H9 (cell line): Measurements from ENCODE around the gene MACROD1. TPM values are rescaled to one million over a fixed set of nuclear protein-coding genes. Genes with fewer than 3 reads are reported as not detected.

Source experiments
- DNase-seq: peaks from one replicate; pipeline ENCODE4 v3.0.0-alpha.2; 2017
- H2AFZ ChIP-seq: one replicate; pipeline ENCODE4 v1.6.1; 2013; ENCODE audit warnings: mild to moderate bottlenecking, low read length, control low read depth, moderate library complexity
- H2AK5ac ChIP-seq: 2 replicates; pipeline ENCODE4 v1.6.1; 2013; ENCODE audit warnings: low read length, control low read depth, mixed read lengths; ENCODE audit not compliant: insufficient read length
- H2BK120ac ChIP-seq: one replicate; pipeline ENCODE4 v1.6.1; 2013; ENCODE audit warnings: low read depth, mild to moderate bottlenecking, low read length, control low read depth, inconsistent platforms; ENCODE audit not compliant: poor library complexity, severe bottlenecking
- H2BK12ac ChIP-seq: 2 replicates; pipeline ENCODE4 v1.6.1; 2013; ENCODE audit warnings: low read length, control low read depth, mixed read lengths, low read depth; ENCODE audit not compliant: insufficient read length
- H2BK15ac ChIP-seq: 2 replicates; pipeline ENCODE4 v1.6.1; 2013; ENCODE audit warnings: low read depth, low read length, control low read depth
- H2BK20ac ChIP-seq: one replicate; pipeline ENCODE4 v1.6.1; 2013; ENCODE audit warnings: low read depth, mild to moderate bottlenecking, low read length, control low read depth, inconsistent platforms; ENCODE audit not compliant: poor library complexity, severe bottlenecking
- H2BK5ac ChIP-seq: 2 replicates; pipeline ENCODE4 v1.6.1; 2013; ENCODE audit warnings: low read length, control low read depth, mixed read lengths; ENCODE audit not compliant: insufficient read length
- H3K14ac ChIP-seq: 2 replicates; pipeline ENCODE4 v1.6.1; 2013; ENCODE audit warnings: low read length, control low read depth; ENCODE audit not compliant: insufficient read depth
- H3K18ac ChIP-seq: 2 replicates; pipeline ENCODE4 v1.6.1; 2013; ENCODE audit warnings: low read depth, mild to moderate bottlenecking, mixed read lengths, low read length, control low read depth; ENCODE audit not compliant: insufficient read length
- H3K23ac ChIP-seq: 2 replicates; pipeline ENCODE4 v1.6.1; 2013; ENCODE audit warnings: low read length, control low read depth, mixed read lengths, low read depth; ENCODE audit not compliant: insufficient read length
- H3K23me2 ChIP-seq: 2 replicates; pipeline ENCODE4 v1.6.1; 2013; ENCODE audit warnings: low read depth, mild to moderate bottlenecking, mixed read lengths, low read length, control low read depth; ENCODE audit not compliant: insufficient read length, poor library complexity, severe bottlenecking
- H3K27ac ChIP-seq: 2 replicates; pipeline ENCODE4 v1.5.1; 2013; ENCODE audit warnings: low read length, control low read depth, mixed read lengths, low read depth; ENCODE audit not compliant: insufficient read length
- H3K27me3 ChIP-seq: 2 replicates; pipeline ENCODE4 v1.6.1; 2013; ENCODE audit warnings: low read length, control low read depth, inconsistent platforms; ENCODE audit not compliant: insufficient read depth
- H3K4ac ChIP-seq: 2 replicates; pipeline ENCODE4 v1.6.1; 2013; ENCODE audit warnings: low read depth, mild to moderate bottlenecking, control low read depth, inconsistent platforms, low read length, moderate library complexity
- H3K4me1 ChIP-seq: 2 replicates; pipeline ENCODE4 v1.6.1; 2013; ENCODE audit warnings: low read length, control low read depth, inconsistent platforms; ENCODE audit not compliant: insufficient read depth
- H3K4me2 ChIP-seq: 2 replicates; pipeline ENCODE4 v1.6.1; 2013; ENCODE audit warnings: low read length, control low read depth, mixed read lengths; ENCODE audit not compliant: insufficient read length, insufficient read depth
- H3K56ac ChIP-seq: 2 replicates; pipeline ENCODE4 v1.6.1; 2013; ENCODE audit warnings: low read depth, mild to moderate bottlenecking, mixed read lengths, low read length, control low read depth; ENCODE audit not compliant: insufficient read length
- H3K79me1 ChIP-seq: 2 replicates; pipeline ENCODE4 v1.6.1; 2013; ENCODE audit warnings: low read depth, mild to moderate bottlenecking, moderate library complexity, low read length, control low read depth, inconsistent platforms; ENCODE audit not compliant: insufficient read depth, poor library complexity, severe bottlenecking
- H3K79me2 ChIP-seq: 2 replicates; pipeline ENCODE4 v1.6.1; 2013; ENCODE audit warnings: low read length, control low read depth, inconsistent platforms; ENCODE audit not compliant: insufficient read depth
- H3K9ac ChIP-seq: 2 replicates; pipeline ENCODE4 v1.6.1; 2013; ENCODE audit warnings: low read length, control low read depth, mixed read lengths; ENCODE audit not compliant: insufficient read length; ENCODE audit errors: extremely low read depth
- H3K9me3 ChIP-seq: one replicate; pipeline ENCODE4 v1.6.1; 2013; ENCODE audit warnings: low read depth, low read length, inconsistent platforms; ENCODE audit not compliant: control insufficient read depth
- H3T11ph ChIP-seq: one replicate; pipeline ENCODE4 v1.6.1; 2013; ENCODE audit warnings: mild to moderate bottlenecking, low read length, control low read depth, inconsistent platforms
- H4K20me1 ChIP-seq: one replicate; pipeline ENCODE4 v1.6.1; 2013; ENCODE audit not compliant: control insufficient read depth, insufficient read length, insufficient read depth
- H4K5ac ChIP-seq: 2 replicates; pipeline ENCODE4 v1.6.1; 2013; ENCODE audit warnings: low read depth, mild to moderate bottlenecking, mixed read lengths, low read length, control low read depth; ENCODE audit not compliant: insufficient read length
- H4K8ac ChIP-seq: replicated peaks from 2 replicates; pipeline ENCODE4 v1.6.1; 2013; ENCODE audit warnings: low read length, control low read depth, mixed read lengths, low read depth; ENCODE audit not compliant: insufficient read length
- H4K91ac ChIP-seq: 2 replicates; pipeline ENCODE4 v1.6.1; 2013; ENCODE audit warnings: low read depth, mild to moderate bottlenecking, moderate library complexity, mixed read lengths, low read length, control low read depth; ENCODE audit not compliant: insufficient read length
- H3K27ac Mint-ChIP-seq, 3 experiments: 2 replicates in 2 of 3; 3 replicates in 1 of 3; pipeline ENCODE4 v1.8.0; 2020 to 2021; ENCODE audit warnings: mixed read lengths in 3 of 3, mild to moderate bottlenecking in 1 of 3, moderate library complexity in 1 of 3
- H3K27me3 Mint-ChIP-seq: 2 replicates; pipeline ENCODE4 v1.8.0; 2021; ENCODE audit warnings: low read depth, mild to moderate bottlenecking, moderate library complexity, mixed read lengths
- H3K36me3 Mint-ChIP-seq, 3 experiments: 2 replicates in 2 of 3; 3 replicates in 1 of 3; pipeline ENCODE4 v1.8.0; 2020 to 2021; ENCODE audit warnings: low read depth in 3 of 3, mixed read lengths in 3 of 3; ENCODE audit not compliant: insufficient read depth in 1 of 3
- H3K4me1 Mint-ChIP-seq, 2 experiments: 2 replicates each; pipeline ENCODE4 v1.8.0; 2020; ENCODE audit warnings: mixed read lengths in 2 of 2
- H3K4me3 Mint-ChIP-seq, 2 experiments: 2 replicates in 1 of 2; 3 replicates in 1 of 2; pipeline ENCODE4 v1.8.0; 2020 to 2021; ENCODE audit warnings: mild to moderate bottlenecking in 2 of 2, mixed read lengths in 2 of 2, moderate library complexity in 1 of 2
- H3K9me3 Mint-ChIP-seq, 2 experiments: 2 replicates in 1 of 2; 3 replicates in 1 of 2; pipeline ENCODE4 v1.8.0; 2020; ENCODE audit warnings: mild to moderate bottlenecking in 2 of 2, mixed read lengths in 2 of 2, moderate library complexity in 1 of 2
- CTCF ChIP-seq: fragments of 200-600 bp; sonication (generic); conservative IDR thresholded peaks from 3 replicates; pipeline ENCODE4 v1.8.0; 2021; ENCODE audit warnings: antibody characterized with exemption, mild to moderate bottlenecking
- WGBS: extraction: QIAGEN DNeasy Blood & Tissue Kit; methylation state at CpG from one replicate; pipeline ENCODE4 v1.1.7; 2013; ENCODE audit warnings: missing lambda C conversion rate, low lambda C conversion rate, mixed read lengths; ENCODE audit not compliant: insufficient read length; ENCODE audit errors: extremely low coverage; 5-methylcytosine and 5-hydroxymethylcytosine counted together
- total RNA-seq: library from RNA; stranded (reverse); gene quantifications from 2 replicates; pipeline ENCODE4 v1.2.1, GENCODE V29; 2021

MACROD1 gene
- total RNA-seq, 1 experiment from 2014 or later = 21.2 TPM

- Mint-ChIP-seq H3K9me3 (peaks cover 3 to 5% of the 10 kb centered on the region in 2 experiments; a peak in 3 of 5 replicates), H3K36me3 (peaks cover 12 to 19% (median 14%) of the 10 kb centered on the region in 3 experiments), H3K27ac (peak overlapping the region; percentile 76 to 92 (median 91)), H3K4me3 (peak overlapping the region; percentile 5 to 69), H3K4me1 (peaks cover 25 to 27% of the 10 kb centered on the region in 2 experiments), H3K27me3 (peaks cover 3% of the 10 kb centered on the region; the same call in 1 of the 2 replicates)
- Histone ChIP-seq H4K91ac (no peak overlapping the region), H3K23me2 (no peaks in the 10 kb centered on the region), H3K9me3 (no peaks in the 10 kb centered on the region), H2AFZ (no peak overlapping the region), H3T11ph (no peak overlapping the region), H3K79me2 (peaks cover 9% of the 10 kb centered on the region; the same call in 1 of the 2 replicates), H3K4ac (no peak overlapping the region), H2AK5ac (no peak overlapping the region), H3K9ac (peak overlapping the region; percentile 5), H2BK120ac (no peak overlapping the region), H3K14ac (no peak overlapping the region), H2BK12ac (no peak overlapping the region), H3K18ac (no peak overlapping the region), H3K27ac (peak overlapping the region; percentile 5), H3K56ac (no peak overlapping the region), H3K23ac (no peak overlapping the region), H4K5ac (no peak overlapping the region), H4K20me1 (no peaks in the 10 kb centered on the region), H3K4me2 (peak overlapping the region; percentile 6), H4K8ac (no peak overlapping the region), H3K4me1 (peaks cover 11% of the 10 kb centered on the region; the same call in 1 of the 2 replicates), H2BK15ac (no peak overlapping the region), H3K79me1 (no peaks in the 10 kb centered on the region), H3K27me3 (no peaks in the 10 kb centered on the region), H2BK5ac (peak overlapping the region; percentile 11), H2BK20ac (no peak overlapping the region)
- WGBS = no CpG with 5 or more reads among the region's 10 CpGs
- TF ChIP-seq CTCF = no peak
- DNase-seq = peak; percentile 62
Observed at GRCh38 chr11:63978551-63979239, 187.2 kb downstream of the MACROD1 start.
